Measurements from ENCODE around the gene CASP2. TPM values are rescaled to one million over a fixed set of nuclear protein-coding genes. Genes with fewer than 3 reads are reported as not detected.
A peak's percentile ranks its signal among the peaks of the same experiment; 100 is the strongest.

The CASP2 gene
- polyA plus RNA-seq, 1 of the 3 experiments (the other 2 are of a cell fraction), result 19.7 TPM

- ChIA-PET CTCF (interaction anchor here (1.0 kb wide), 1 partner anchor 81 kb away, joined by 4 read pairs; no protein-coding TSS in a partner anchor), POLR2A (no interaction called here)
- no peaks in the 10 kb centered on the region for H3K9me2 ChIP-seq
- H3F3A ChIP-seq (replicated peaks; ENCODE audit: insufficient read depth), result no peaks in the 10 kb centered on the region
- DNase-seq, result no peak
- no peaks in the 10 kb centered on the region for H3K9me3 ChIP-seq
- TF ChIP-seq RAD21 (IDR thresholded peaks at IDR 0.05; ENCODE audit: low read length) (peak; percentile 14; the same call in 1 of the 2 replicates), IRF3 (IDR thresholded peaks at IDR 0.05; ENCODE audit: low read depth, low read length) (no peak)
- TF ChIP-seq, protein P1, sequence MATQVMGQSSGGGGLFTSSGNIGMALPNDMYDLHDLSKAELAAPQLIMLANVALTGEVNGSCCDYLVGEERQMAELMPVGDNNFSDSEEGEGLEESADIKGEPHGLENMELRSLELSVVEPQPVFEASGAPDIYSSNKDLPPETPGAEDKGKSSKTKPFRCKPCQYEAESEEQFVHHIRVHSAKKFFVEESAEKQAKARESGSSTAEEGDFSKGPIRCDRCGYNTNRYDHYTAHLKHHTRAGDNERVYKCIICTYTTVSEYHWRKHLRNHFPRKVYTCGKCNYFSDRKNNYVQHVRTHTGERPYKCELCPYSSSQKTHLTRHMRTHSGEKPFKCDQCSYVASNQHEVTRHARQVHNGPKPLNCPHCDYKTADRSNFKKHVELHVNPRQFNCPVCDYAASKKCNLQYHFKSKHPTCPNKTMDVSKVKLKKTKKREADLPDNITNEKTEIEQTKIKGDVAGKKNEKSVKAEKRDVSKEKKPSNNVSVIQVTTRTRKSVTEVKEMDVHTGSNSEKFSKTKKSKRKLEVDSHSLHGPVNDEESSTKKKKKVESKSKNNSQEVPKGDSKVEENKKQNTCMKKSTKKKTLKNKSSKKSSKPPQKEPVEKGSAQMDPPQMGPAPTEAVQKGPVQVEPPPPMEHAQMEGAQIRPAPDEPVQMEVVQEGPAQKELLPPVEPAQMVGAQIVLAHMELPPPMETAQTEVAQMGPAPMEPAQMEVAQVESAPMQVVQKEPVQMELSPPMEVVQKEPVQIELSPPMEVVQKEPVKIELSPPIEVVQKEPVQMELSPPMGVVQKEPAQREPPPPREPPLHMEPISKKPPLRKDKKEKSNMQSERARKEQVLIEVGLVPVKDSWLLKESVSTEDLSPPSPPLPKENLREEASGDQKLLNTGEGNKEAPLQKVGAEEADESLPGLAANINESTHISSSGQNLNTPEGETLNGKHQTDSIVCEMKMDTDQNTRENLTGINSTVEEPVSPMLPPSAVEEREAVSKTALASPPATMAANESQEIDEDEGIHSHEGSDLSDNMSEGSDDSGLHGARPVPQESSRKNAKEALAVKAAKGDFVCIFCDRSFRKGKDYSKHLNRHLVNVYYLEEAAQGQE (IDR thresholded peaks at IDR 0.05; ENCODE audit: low read depth, low read length), result peak; percentile 89
- no peak overlapping the region for H3K4me2 ChIP-seq
- no peak overlapping the region for H2AFZ ChIP-seq (ENCODE audit: low read depth)
- no peak overlapping the region for H3K9ac ChIP-seq
- no peaks in the 10 kb centered on the region for H4K20me1 ChIP-seq (ENCODE audit: insufficient read depth)
- 75% methylated on average over 4 of the region's 4 CpGs for WGBS (ENCODE audit: low lambda C conversion rate)
- H3K4me3 ChIP-seq (ENCODE audit: low read depth in 2 of 2, low read length in 1 of 2), result no peak overlapping the region
- H3K4me1 ChIP-seq (ENCODE audit: control insufficient read depth in 1 of 2, insufficient read depth in 2 of 2, low read depth in 1 of 2, low read length in 1 of 2), result peaks cover 0 to 2% of the 10 kb centered on the region in 2 experiments; a peak in 1 of 4 replicates
- H3K36me3 ChIP-seq (replicated peaks in 1 of 2; ENCODE audit: control insufficient read depth in 1 of 2, insufficient read depth in 2 of 2, low read length in 1 of 2), result no peaks in the 10 kb centered on the region
- no peaks in the 10 kb centered on the region for H3K27me3 ChIP-seq (ENCODE audit: insufficient read depth)
- H3K79me2 ChIP-seq (ENCODE audit: insufficient read depth), result no peaks in the 10 kb centered on the region
- no peak overlapping the region for H3K27ac ChIP-seq (ENCODE audit: low read depth in 2 of 2, low read length in 1 of 2)
These were observed 33.6 kb downstream of the CASP2 start for GRCh38 chr7:143321734-143322133.

GRCh38 chr7:143322760-143323633 is 34.8 kb downstream of the CASP2 start:
- H2AFZ ChIP-seq (ENCODE audit: low read depth), result no peak overlapping the region
- H3K79me2 ChIP-seq (ENCODE audit: insufficient read depth), result no peaks in the 10 kb centered on the region
- no peaks in the 10 kb centered on the region for H3K9me3 ChIP-seq
- no peak overlapping the region for H3K4me2 ChIP-seq
- H3F3A ChIP-seq (replicated peaks; ENCODE audit: insufficient read depth), result no peaks in the 10 kb centered on the region
- 85% methylated on average over 23 of the region's 23 CpGs for WGBS (ENCODE audit: low lambda C conversion rate)
- H3K4me3 ChIP-seq (ENCODE audit: low read depth in 2 of 2, low read length in 1 of 2), result no peak overlapping the region
- H3K27ac ChIP-seq (ENCODE audit: low read depth in 2 of 2, low read length in 1 of 2), result no peak overlapping the region
- no peak overlapping the region for H3K9ac ChIP-seq
- H3K36me3 ChIP-seq (replicated peaks in 1 of 2; ENCODE audit: control insufficient read depth in 1 of 2, insufficient read depth in 2 of 2, low read length in 1 of 2), result no peaks in the 10 kb centered on the region
- no peak for TF ChIP-seq SIN3A (IDR thresholded peaks at IDR 0.05; ENCODE audit: borderline replicate concordance, low read depth, low read length)
- TF ChIP-seq PBX3 (IDR thresholded peaks at IDR 0.05), result no peak
- TF ChIP-seq FOXM1 (IDR thresholded peaks at IDR 0.05; ENCODE audit: low read depth), result no peak
- ChIA-PET POLR2A (no interaction called here), CTCF (interaction anchor here (0.7 to 1.4 kb wide), 4 partner anchors 24 to 83 kb away, joined by 3 to 4 read pairs (median 3); partner anchors contain the start of gene CASP2)
- no peaks in the 10 kb centered on the region for H3K27me3 ChIP-seq (ENCODE audit: insufficient read depth)
- peaks cover 0 to 2% of the 10 kb centered on the region in 2 experiments; a peak in 1 of 4 replicates for H3K4me1 ChIP-seq (ENCODE audit: control insufficient read depth in 1 of 2, insufficient read depth in 2 of 2, low read depth in 1 of 2, low read length in 1 of 2)
- no peaks in the 10 kb centered on the region for H4K20me1 ChIP-seq (ENCODE audit: insufficient read depth)
- peak; percentile 41 for DNase-seq
- no peaks in the 10 kb centered on the region for H3K9me2 ChIP-seq

Data from SK-N-SH (cell line).